K562 (cell line): ENCODE measurements around the gene ITGB2. TPM values are rescaled to one million over a fixed set of nuclear protein-coding genes. Genes with fewer than 3 reads are reported as not detected.
A peak's percentile ranks its signal among the peaks of the same experiment; 100 is the strongest.

Source experiments
- ATAC-seq: fragments of 200-7000 bp; cut with Tn5 transposase; 3 replicates; pipeline ENCODE4 v1.9.1; 2020; ENCODE audit warnings: moderate library complexity
- BruUV-seq: library from RNA; stranded (reverse); fragments of 400-500 nt; replicated peaks from 2 replicates; lab custom pipeline; 2021; lab: Mats Ljungman, UMichigan
- CTCF ChIA-PET: fragments of 300-600 bp; formaldehyde crosslinking; extraction: SDS; loops from one replicate; lab custom pipeline; 2021; ENCODE audit warnings: low intra/inter-chr PET ratio; lab: Yijun Ruan, JAX
- POLR2A ChIA-PET: fragments of 300-600, 350-650 bp; sonication (Branson Sonifier 250); formaldehyde crosslinking; extraction: SDS; loops from one replicate; lab custom pipeline; 2021; ENCODE audit warnings: antibody characterized with exemption, inconsistent platforms; lab: Yijun Ruan, JAX
- DNase-seq, 4 experiments: peaks; one replicate each; pipeline versions ENCODE4 v3.0.0 to v3.0.0-alpha.2; 2011 to 2018; ENCODE audit warnings: low spot score in 3 of 4, mixed read lengths in 3 of 4; ENCODE audit errors: extremely low read depth in 1 of 4
- FAIRE-seq: peaks from 2 replicates; lab custom pipeline; 2011; peaks lifted over from hg19 to GRCh38; lab: Jason Lieb, UNC
- H2AFZ ChIP-seq: 2 replicates; pipeline ENCODE4 v1.6.0; 2011; ENCODE audit warnings: low read depth, low read length, control low read depth, inconsistent platforms
- H3K27ac ChIP-seq: fragments of 200-600 bp; 3 replicates; pipeline ENCODE4 v1.8.0; 2011; ENCODE audit warnings: low read depth, mild to moderate bottlenecking, control low read depth, inconsistent platforms, low read length, moderate library complexity, mixed read lengths; ENCODE audit errors: extremely low read depth
- H3K27me3 ChIP-seq, 2 experiments: fragments of 300-600 bp in 1 of 2; 2 replicates in 1 of 2; 3 replicates in 1 of 2; pipeline versions ENCODE4 v1.6.0 to v1.8.0; 2011; ENCODE audit warnings: inconsistent platforms in 2 of 2, low read length in 2 of 2, mild to moderate bottlenecking in 1 of 2, mixed read lengths in 1 of 2, moderate library complexity in 1 of 2; ENCODE audit not compliant: control insufficient read depth in 2 of 2, insufficient read depth in 2 of 2
- H3K36me3 ChIP-seq: fragments of 300-600 bp; 3 replicates; pipeline ENCODE4 v1.8.0; 2011; ENCODE audit warnings: mild to moderate bottlenecking, low read length, inconsistent platforms; ENCODE audit not compliant: control insufficient read depth, insufficient read depth
- H3K4me1 ChIP-seq, 2 experiments: fragments of 200-600 bp in 1 of 2; replicated peaks in 1 of 2; 2 replicates in 1 of 2; 3 replicates in 1 of 2; pipeline versions ENCODE4 v1.5.1 to v1.8.0; 2011; ENCODE audit warnings: inconsistent platforms in 2 of 2, low read length in 2 of 2, mild to moderate bottlenecking in 1 of 2, mixed read lengths in 1 of 2, moderate library complexity in 1 of 2; ENCODE audit not compliant: control insufficient read depth in 2 of 2, insufficient read depth in 2 of 2
- H3K4me2 ChIP-seq: 2 replicates; pipeline ENCODE4 v1.6.1; 2011; ENCODE audit warnings: low read length, control low read depth, inconsistent platforms, mixed read lengths; ENCODE audit not compliant: insufficient read depth
- H3K4me3 ChIP-seq: fragments of 200-600 bp; sonication (generic), shearing (Covaris generic); 2 replicates; pipeline ENCODE4 v1.5.1; 2016; ENCODE audit warnings: control low read depth, inconsistent platforms
- H3K79me2 ChIP-seq: fragments of 200-600 bp; 3 replicates; pipeline ENCODE4 v1.8.0; 2011; ENCODE audit warnings: low read length, inconsistent platforms; ENCODE audit not compliant: control insufficient read depth, insufficient read depth
- H3K9ac ChIP-seq, 2 experiments: 2 replicates each; pipeline versions ENCODE4 v1.6.0 to v1.6.1; 2011; ENCODE audit warnings: low read depth in 2 of 2, low read length in 2 of 2, control low read depth in 1 of 2, inconsistent platforms in 1 of 2, mild to moderate bottlenecking in 1 of 2, mixed read lengths in 1 of 2; ENCODE audit not compliant: insufficient read depth in 1 of 2
- H3K9me1 ChIP-seq: one replicate; pipeline ENCODE4 v1.6.0; 2011; ENCODE audit warnings: inconsistent platforms, mild to moderate bottlenecking, low read length, moderate library complexity; ENCODE audit not compliant: control insufficient read depth, insufficient read depth
- H3K9me3 ChIP-seq: replicated peaks from 2 replicates; pipeline ENCODE4 v1.5.1; 2011; ENCODE audit warnings: low read depth, low read length, inconsistent platforms; ENCODE audit not compliant: control insufficient read depth, insufficient read depth
- H4K20me1 ChIP-seq: replicated peaks from 2 replicates; pipeline ENCODE4 v1.6.1; 2011; ENCODE audit warnings: low read length, inconsistent platforms, mixed read lengths; ENCODE audit not compliant: control insufficient read depth, insufficient read depth
- CTBP1 ChIP-seq: fragments of 450-650 bp; IDR thresholded peaks from 2 replicates; pipeline ENCODE4 v1.6.1; 2016; ENCODE audit warnings: borderline replicate concordance
- LCOR ChIP-seq: sonication (generic); formaldehyde crosslinking; IDR thresholded peaks from 2 replicates; pipeline ENCODE4 v1.8.0; 2022; ENCODE audit warnings: mild to moderate bottlenecking, missing genetic modification reagents
- TEAD1 ChIP-seq, 2 experiments: fragments of 450-650 bp in 1 of 2; sonication (generic) in 1 of 2; formaldehyde crosslinking; IDR thresholded peaks; 2 replicates each; pipeline versions ENCODE4 v1.4.0 to v1.8.0; 2020 to 2022; ENCODE audit warnings: mild to moderate bottlenecking in 2 of 2, missing genetic modification reagents in 1 of 2
- ZNF23 ChIP-seq: fragments of 250-450 bp; sonication (Bioruptor Pico); IDR thresholded peaks from 2 replicates; pipeline ENCODE4 v1.4.0; 2020; ENCODE audit warnings: mild to moderate bottlenecking
- ZNF584 ChIP-seq: fragments of 200-800 bp; sonication (Bioruptor generic); IDR thresholded peaks from 2 replicates; pipeline ENCODE4 v1.6.1; 2016; ENCODE audit warnings: low read depth, mild to moderate bottlenecking, missing genetic modification characterization, missing compliant biosample characterization
- WGBS: fragments of 100-300 bp; shearing (Covaris generic); methylation state at CpG from one replicate; pipeline ENCODE4 v1.1.6; 2016; ENCODE audit warnings: low coverage, mixed read lengths; ENCODE audit not compliant: insufficient coverage; ENCODE audit errors: missing lambda C conversion rate; 5-methylcytosine and 5-hydroxymethylcytosine counted together
- in situ Hi-C: fragments of 300-500 bp; cut with MboI; formaldehyde crosslinking; loops from 4 replicates; pipeline ENCODE4 v1.15.0; 2018; ENCODE audit warnings: inconsistent platforms, mixed read lengths
- intact Hi-C: fragments of 100-400 bp; cut with micrococcal nuclease; formaldehyde crosslinking; loops from 2 replicates; pipeline ENCODE4 v1.14.2; 2022
- polyA plus RNA-seq, 8 experiments: library from polyadenylated mRNA; depleted of rRNA in 4 of 8; stranded (reverse) in 5 of 8; unstranded in 3 of 8; fragments of >200 nt; fragmentation: Nextera tagmentation in 2 of 8; fragmentation: Illumina TruSeq in 1 of 8; extraction: Ambion mirVana in 2 of 8; extraction: Trizol in 1 of 8; gene quantifications; 2 replicates each; pipeline versions ENCODE4 v1.2.1 to v1.2.3, GENCODE V29; 2011 to 2014; ENCODE audit warnings: inconsistent platforms in 1 of 8, missing spikeins in 1 of 8
- total RNA-seq, 7 experiments: library from RNA; depleted of rRNA in 6 of 7; stranded (reverse); fragments of >200 nt in 6 of 7; fragmentation: Illumina TruSeq in 2 of 7; extraction: Trizol in 2 of 7; gene quantifications; 2 replicates each; pipeline versions ENCODE4 v1.2.1 to v1.2.3, GENCODE V29; 2011 to 2021; ENCODE audit warnings: low replicate concordance in 1 of 7
- TF ChIP-seq, protein P1 (sequence below), 2 experiments: fragments of 200-800 bp in 1 of 2; sonication (Bioruptor generic) in 1 of 2; sonication (generic) in 1 of 2; formaldehyde crosslinking in 1 of 2; IDR thresholded peaks in 1 of 2; conservative IDR thresholded peaks in 1 of 2; 2 replicates each; pipeline versions ENCODE4 v1.5.0 to v1.6.1; 2016 to 2020; ENCODE audit warnings: missing compliant biosample characterization in 1 of 2, missing genetic modification characterization in 1 of 2, missing genetic modification reagents in 1 of 2
- TF ChIP-seq, protein P2 (sequence below): fragments of 450-650 bp; conservative IDR thresholded peaks from 2 replicates; pipeline ENCODE4 v1.6.1; 2016; ENCODE audit warnings: missing genetic modification characterization, low read depth, mild to moderate bottlenecking, control low read depth, missing compliant biosample characterization
- TF ChIP-seq, protein P3 (sequence below), 2 experiments: fragments of 450-650 bp in 1 of 2; IDR thresholded peaks; 2 replicates each; pipeline ENCODE4 v1.6.1; 2011 to 2017; ENCODE audit warnings: low read depth in 2 of 2, antibody characterized with exemption in 1 of 2, borderline replicate concordance in 1 of 2, low read length in 1 of 2, mild to moderate bottlenecking in 1 of 2, mixed read lengths in 1 of 2; ENCODE audit not compliant: control insufficient read depth in 1 of 2
- TF ChIP-seq, protein P4 (sequence below): fragments of 250-450 bp; sonication (Bioruptor Pico); IDR thresholded peaks from 2 replicates; pipeline ENCODE4 v1.8.0; 2022; ENCODE audit warnings: moderate library complexity, mild to moderate bottlenecking, inconsistent platforms

The ITGB2 gene
- total and polyA plus RNA-seq, 9 of the 15 experiments (the other 6 are each of a cell fraction or from before 2014, with no cell fraction given), result 0.07 to 1.3 (median 0.51) TPM; not detected in 2

DNA sequence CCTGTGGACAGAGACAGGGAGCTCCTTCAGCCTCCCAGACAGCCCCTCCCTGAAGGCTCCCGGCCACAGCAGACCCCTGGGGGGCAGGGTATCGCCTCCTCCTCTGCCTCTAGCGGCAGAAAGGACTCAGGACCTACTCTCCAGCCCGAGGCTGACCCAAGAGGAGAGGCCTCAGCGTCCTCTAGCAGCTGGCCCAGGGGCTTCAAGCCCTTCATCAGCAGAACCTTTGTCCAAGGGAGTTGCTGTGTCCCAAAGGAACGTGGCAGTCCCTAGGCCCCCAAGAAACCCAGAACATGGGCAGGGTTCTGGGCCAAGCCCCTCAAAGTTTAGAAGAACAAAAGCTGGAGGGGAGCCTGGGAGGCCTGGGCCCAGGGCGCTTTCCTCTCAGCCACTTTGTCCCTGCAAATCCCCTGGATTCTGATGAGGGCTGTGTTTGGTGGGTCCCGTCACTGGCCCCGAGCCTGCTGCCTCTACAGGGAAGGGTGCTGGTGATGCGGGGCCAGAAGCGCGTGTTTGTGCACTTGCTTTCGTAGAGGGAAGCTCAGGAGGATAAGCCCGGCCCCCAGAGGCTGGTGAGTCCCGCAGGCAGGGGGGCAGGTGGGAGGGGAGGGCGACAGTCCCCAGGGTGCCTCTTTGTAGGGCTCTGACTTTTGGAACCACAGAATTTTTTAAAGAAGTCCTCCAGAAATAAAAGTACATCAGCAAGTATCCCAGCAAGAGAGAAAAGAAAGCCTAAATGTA, 13.3 kb downstream of the ITGB2 start:
- Histone ChIP-seq H3K79me2 (no peaks in the 10 kb centered on the region), H3K4me2 (no peak overlapping the region), H3K9me3 (peaks cover 4% of the 10 kb centered on the region), H3K9me1 (no peaks in the 10 kb centered on the region), H3K4me1 (peaks cover 9 to 73% of the 10 kb centered on the region in 2 experiments; a peak in 3 of 5 replicates), H3K27ac (no peak overlapping the region), H3K9ac (peak overlapping the region in 1 of 2 experiments; percentile 3; a peak in 2 of 4 replicates), H4K20me1 (peaks cover 2% of the 10 kb centered on the region), H2AFZ (peak overlapping the region; percentile 23; the same call in 1 of the 2 replicates), H3K36me3 (no peaks in the 10 kb centered on the region), H3K4me3 (no peak overlapping the region), H3K27me3 (peaks cover 33 to 67% of the 10 kb centered on the region in 2 experiments)
- ChIA-PET POLR2A (interaction anchor here (0.7 to 1.9 kb wide), 4 partner anchors 9 to 100 kb away, joined by 3 to 7 read pairs (median 4); no protein-coding TSS in a partner anchor), CTCF (interaction anchor here (1.1 kb wide), 1 partner anchor 104 kb away, joined by 3 read pairs; no protein-coding TSS in a partner anchor)
- intact Hi-C loops, result loop anchor here (2.0 kb wide), 1 partner anchor 107 kb away; the partner anchor contains the start of gene UBE2G2
- 15% methylated on average over 15 of the region's 16 CpGs for WGBS
- no TSS peak for BruUV-seq
- FAIRE-seq, result no peak
- DNase-seq, result peak in 2 of 4 experiments; percentile 45
- peak; percentile 66 for ATAC-seq
- in situ Hi-C loops, result no loop called here
- TF ChIP-seq CTBP1 (0 out of 2 replicates have a peak, but pooled peaks have one; percentile 17), ZNF584 (CRISPR knock-in tag) (no peak), LCOR (no peak), ZNF23 (CRISPR knock-in tag) (no peak), TEAD1 (CRISPR knock-in tag; IDR thresholded peaks at IDR 0.05) (no peak)
- TF ChIP-seq, protein P1, sequence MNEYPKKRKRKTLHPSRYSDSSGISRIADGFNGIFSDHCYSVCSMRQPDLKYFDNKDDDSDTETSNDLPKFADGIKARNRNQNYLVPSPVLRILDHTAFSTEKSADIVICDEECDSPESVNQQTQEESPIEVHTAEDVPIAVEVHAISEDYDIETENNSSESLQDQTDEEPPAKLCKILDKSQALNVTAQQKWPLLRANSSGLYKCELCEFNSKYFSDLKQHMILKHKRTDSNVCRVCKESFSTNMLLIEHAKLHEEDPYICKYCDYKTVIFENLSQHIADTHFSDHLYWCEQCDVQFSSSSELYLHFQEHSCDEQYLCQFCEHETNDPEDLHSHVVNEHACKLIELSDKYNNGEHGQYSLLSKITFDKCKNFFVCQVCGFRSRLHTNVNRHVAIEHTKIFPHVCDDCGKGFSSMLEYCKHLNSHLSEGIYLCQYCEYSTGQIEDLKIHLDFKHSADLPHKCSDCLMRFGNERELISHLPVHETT (CRISPR knock-in tag; conservative IDR thresholded peaks at IDR 0.05 in 1 of 2, IDR thresholded peaks at IDR 0.05 in 1 of 2), result 0 out of 4 replicates have a peak, but pooled peaks of 1 of the 2 experiments have one; percentile 35
- TF ChIP-seq, protein P2, sequence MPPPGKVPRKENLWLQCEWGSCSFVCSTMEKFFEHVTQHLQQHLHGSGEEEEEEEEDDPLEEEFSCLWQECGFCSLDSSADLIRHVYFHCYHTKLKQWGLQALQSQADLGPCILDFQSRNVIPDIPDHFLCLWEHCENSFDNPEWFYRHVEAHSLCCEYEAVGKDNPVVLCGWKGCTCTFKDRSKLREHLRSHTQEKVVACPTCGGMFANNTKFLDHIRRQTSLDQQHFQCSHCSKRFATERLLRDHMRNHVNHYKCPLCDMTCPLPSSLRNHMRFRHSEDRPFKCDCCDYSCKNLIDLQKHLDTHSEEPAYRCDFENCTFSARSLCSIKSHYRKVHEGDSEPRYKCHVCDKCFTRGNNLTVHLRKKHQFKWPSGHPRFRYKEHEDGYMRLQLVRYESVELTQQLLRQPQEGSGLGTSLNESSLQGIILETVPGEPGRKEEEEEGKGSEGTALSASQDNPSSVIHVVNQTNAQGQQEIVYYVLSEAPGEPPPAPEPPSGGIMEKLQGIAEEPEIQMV (tag), result no peak
- TF ChIP-seq, protein P3, sequence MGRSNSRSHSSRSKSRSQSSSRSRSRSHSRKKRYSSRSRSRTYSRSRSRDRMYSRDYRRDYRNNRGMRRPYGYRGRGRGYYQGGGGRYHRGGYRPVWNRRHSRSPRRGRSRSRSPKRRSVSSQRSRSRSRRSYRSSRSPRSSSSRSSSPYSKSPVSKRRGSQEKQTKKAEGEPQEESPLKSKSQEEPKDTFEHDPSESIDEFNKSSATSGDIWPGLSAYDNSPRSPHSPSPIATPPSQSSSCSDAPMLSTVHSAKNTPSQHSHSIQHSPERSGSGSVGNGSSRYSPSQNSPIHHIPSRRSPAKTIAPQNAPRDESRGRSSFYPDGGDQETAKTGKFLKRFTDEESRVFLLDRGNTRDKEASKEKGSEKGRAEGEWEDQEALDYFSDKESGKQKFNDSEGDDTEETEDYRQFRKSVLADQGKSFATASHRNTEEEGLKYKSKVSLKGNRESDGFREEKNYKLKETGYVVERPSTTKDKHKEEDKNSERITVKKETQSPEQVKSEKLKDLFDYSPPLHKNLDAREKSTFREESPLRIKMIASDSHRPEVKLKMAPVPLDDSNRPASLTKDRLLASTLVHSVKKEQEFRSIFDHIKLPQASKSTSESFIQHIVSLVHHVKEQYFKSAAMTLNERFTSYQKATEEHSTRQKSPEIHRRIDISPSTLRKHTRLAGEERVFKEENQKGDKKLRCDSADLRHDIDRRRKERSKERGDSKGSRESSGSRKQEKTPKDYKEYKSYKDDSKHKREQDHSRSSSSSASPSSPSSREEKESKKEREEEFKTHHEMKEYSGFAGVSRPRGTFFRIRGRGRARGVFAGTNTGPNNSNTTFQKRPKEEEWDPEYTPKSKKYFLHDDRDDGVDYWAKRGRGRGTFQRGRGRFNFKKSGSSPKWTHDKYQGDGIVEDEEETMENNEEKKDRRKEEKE (IDR thresholded peaks at IDR 0.05; ENCODE audit: borderline replicate concordance in 1 of 2, control insufficient read depth in 1 of 2, low read depth in 2 of 2, low read length in 1 of 2), result no peak
- TF ChIP-seq, protein P4, sequence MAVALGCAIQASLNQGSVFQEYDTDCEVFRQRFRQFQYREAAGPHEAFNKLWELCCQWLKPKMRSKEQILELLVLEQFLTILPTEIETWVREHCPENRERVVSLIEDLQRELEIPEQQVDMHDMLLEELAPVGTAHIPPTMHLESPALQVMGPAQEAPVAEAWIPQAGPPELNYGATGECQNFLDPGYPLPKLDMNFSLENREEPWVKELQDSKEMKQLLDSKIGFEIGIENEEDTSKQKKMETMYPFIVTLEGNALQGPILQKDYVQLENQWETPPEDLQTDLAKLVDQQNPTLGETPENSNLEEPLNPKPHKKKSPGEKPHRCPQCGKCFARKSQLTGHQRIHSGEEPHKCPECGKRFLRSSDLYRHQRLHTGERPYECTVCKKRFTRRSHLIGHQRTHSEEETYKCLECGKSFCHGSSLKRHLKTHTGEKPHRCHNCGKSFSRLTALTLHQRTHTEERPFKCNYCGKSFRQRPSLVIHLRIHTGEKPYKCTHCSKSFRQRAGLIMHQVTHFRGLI (CRISPR knock-in tag), result no peak
